GM18526 (cell line): ENCODE measurements around the gene TMBIM4.

Experiments used
- POLR2A ChIP-seq: IDR thresholded peaks from 3 replicates; pipeline ENCODE4 v1.6.1; 2011; ENCODE audit not compliant: insufficient read length; ENCODE audit errors: extremely low read depth

Gene TMBIM4

GRCh38 chr12:66120477-66120876 is 49.3 kb downstream of the TMBIM4 start:
- TF ChIP-seq POLR2A = no peak

GRCh38 chr12:66119870-66120241 is 49.9 kb downstream of the TMBIM4 start:
- no peak for TF ChIP-seq POLR2A

GRCh38 chr12:66119229-66119869 is 50.4 kb downstream of the TMBIM4 start:
- no peak for TF ChIP-seq POLR2A

DNA sequence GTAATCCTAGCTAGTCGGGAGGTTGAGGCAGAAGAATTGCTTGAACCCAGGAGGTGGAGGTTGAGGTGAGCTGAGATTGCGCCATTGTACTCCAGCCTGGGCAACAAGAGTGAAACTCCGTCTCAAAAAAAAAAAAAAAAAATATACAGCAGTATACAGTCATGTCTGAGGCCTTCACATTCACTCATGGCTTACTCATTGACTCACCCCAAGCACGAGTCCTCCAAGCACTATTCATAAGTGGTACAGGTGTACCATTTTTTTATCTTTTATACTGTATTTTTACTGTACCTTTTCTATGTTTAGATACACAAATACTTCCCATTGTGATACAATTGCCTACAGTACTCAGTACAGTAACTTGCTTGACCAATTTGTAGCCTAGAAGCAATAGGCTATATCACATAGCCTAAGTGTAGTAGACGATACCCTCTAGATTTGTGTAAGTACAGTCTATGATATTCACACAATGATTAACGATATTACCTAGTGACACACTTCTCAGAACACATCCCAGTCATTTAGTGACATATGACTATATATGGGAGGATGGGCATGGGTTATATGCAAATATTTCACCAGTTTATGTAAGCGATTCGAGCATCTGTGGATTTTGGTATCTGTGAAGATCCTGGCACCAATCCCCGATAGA is 51.4 kb downstream of the TMBIM4 start:
- TF ChIP-seq POLR2A = no peak

GRCh38 chr12:66117242-66117641 is 52.6 kb downstream of the TMBIM4 start:
- TF ChIP-seq POLR2A = no peak

- no peak for TF ChIP-seq POLR2A
Measured at GRCh38 chr12:66115071-66115600, 54.7 kb downstream of the TMBIM4 start.

- no peak for TF ChIP-seq POLR2A
Measured at GRCh38 chr12:66113471-66113870, 56.3 kb downstream of the TMBIM4 start.

- TF ChIP-seq POLR2A = no peak
Measured at GRCh38 chr12:66111605-66112004, 58.2 kb downstream of the TMBIM4 start.

DNA sequence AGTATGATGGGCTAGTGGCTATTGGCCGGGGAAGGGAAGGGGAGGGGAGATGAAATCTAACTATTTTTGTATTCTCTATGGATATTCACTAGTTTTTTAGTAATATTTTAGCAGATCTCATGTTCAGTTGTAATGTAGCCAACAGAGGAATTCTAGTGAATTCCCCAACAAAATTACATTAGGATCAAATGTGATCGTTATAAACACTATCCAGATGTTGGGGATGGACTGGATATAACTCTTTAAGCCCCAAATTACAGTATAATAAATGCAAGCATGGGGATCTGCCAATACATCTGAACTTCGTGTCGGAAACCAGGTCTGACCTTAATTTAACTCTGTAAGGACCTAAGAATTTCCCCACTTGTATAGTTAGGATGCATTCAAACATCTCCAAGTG is 60.7 kb downstream of the TMBIM4 start:
- TF ChIP-seq POLR2A = no peak

- no peak for TF ChIP-seq POLR2A
Measured at GRCh38 chr12:66108386-66108785, 61.4 kb downstream of the TMBIM4 start.

DNA sequence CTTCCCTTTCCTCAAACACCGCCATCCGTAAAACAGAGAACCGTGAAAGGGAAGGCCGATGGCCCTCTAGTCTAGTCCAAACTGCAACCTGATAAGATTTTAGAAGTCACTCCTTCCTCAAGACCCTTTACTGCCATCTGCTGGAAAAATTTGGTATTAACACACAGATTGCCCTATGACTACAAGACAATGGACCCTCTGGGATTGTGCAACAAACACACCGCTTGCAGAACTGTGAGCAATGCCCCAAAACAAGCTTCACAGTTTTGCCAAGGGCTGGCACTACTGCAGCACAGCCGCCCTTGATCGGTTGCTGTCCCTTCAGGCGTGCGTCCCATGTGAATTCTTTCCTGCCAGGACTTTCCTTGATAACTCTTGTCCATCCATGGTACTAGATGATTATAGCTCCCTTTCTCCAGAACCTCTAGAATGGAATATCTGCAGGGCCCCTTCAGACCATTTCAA is 62.3 kb downstream of the TMBIM4 start:
- no peak for TF ChIP-seq POLR2A

DNA sequence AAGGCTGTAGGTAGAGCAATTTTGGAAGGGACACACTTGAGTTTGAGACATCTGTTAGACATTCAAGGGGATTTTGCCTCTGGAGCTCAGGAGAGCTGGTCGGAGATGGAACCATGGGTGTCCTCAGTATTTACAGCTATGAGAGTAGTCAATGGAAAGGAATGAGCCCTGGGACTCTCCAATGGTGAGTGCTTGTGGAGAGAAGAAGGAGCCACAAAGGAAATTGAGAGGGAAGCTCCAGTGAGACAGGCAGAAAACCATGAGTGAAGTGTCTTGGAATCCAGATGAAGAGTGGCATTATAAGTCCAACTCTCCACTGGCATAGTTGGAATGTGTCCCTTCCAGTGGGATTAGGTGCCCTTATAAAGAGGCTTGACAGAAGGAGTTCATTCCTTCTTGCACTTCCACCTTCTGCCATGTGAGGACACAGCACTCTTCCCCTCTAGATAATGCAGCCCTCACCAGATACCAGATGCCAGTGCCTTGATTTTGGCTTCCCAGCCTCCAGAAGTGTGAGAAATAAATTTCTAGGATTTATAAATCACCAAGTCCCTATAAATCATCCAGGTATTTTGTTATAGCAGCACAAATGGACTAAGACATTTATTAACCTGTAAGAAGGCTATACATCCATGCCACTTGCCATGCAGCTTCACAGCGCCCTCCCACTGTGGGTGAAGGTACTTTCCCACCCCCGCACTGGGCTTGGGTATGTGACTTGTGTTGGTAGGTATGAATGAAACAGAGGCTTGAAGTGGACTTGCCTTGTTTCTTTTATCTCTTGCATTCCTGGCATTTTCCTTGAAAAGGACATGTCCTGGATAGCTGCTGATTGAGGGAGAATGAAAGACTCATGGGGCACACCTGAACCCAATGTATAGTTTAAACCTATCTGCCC is 66.5 kb downstream of the TMBIM4 start:
- TF ChIP-seq POLR2A = no peak

GRCh38 chr12:66092559-66093269 is 77.1 kb downstream of the TMBIM4 start:
- no peak for TF ChIP-seq POLR2A

- no peak for TF ChIP-seq POLR2A
Measured at GRCh38 chr12:66090157-66090556, 79.6 kb downstream of the TMBIM4 start.

GRCh38 chr12:66087365-66087943 is 82.3 kb downstream of the TMBIM4 start:
- no peak for TF ChIP-seq POLR2A
